GM10847 (cell line): ENCODE measurements around the gene LPP.

Experiments
- POLR2A ChIP-seq: IDR thresholded peaks from 2 replicates; pipeline ENCODE4 v1.6.1; 2011; ENCODE audit not compliant: insufficient read length; ENCODE audit errors: extremely low read depth

LPP gene

GRCh38 chr3:188154014-188154808 lies at the start of gene LPP:
Gene LPP, plus strand, starts transcription at chr3:188154157. Its CDS starts 251,964 bp downstream, at chr3:188406121.
- TF ChIP-seq POLR2A: no peak

- no peak for TF ChIP-seq POLR2A
Observed at GRCh38 chr3:188106006-188106405, 48.0 kb upstream of the LPP start.

GRCh38 chr3:188106454-188106853 lies 47.5 kb upstream of the LPP start:
- no peak for TF ChIP-seq POLR2A

GRCh38 chr3:188106887-188107830 lies 46.8 kb upstream of the LPP start:
- TF ChIP-seq POLR2A: no peak

- TF ChIP-seq POLR2A: no peak
Observed at GRCh38 chr3:188108703-188109412, 45.1 kb upstream of the LPP start.

- no peak for TF ChIP-seq POLR2A
Observed at GRCh38 chr3:188111002-188111584, 42.9 kb upstream of the LPP start.

GRCh38 chr3:188113756-188114155 lies 40.2 kb upstream of the LPP start:
- no peak for TF ChIP-seq POLR2A

GRCh38 chr3:188119846-188120245 lies 34.1 kb upstream of the LPP start:
- TF ChIP-seq POLR2A: no peak

GRCh38 chr3:188122571-188123169 lies 31.3 kb upstream of the LPP start:
- TF ChIP-seq POLR2A: no peak

- no peak for TF ChIP-seq POLR2A
Observed at GRCh38 chr3:188123170-188123905, 30.6 kb upstream of the LPP start.

- no peak for TF ChIP-seq POLR2A
Observed at GRCh38 chr3:188124184-188124583, 29.8 kb upstream of the LPP start.

- TF ChIP-seq POLR2A: no peak
Observed at GRCh38 chr3:188125076-188125475, 28.9 kb upstream of the LPP start.

GRCh38 chr3:188126276-188126675 lies 27.7 kb upstream of the LPP start:
- no peak for TF ChIP-seq POLR2A

GRCh38 chr3:188126934-188127333 lies 27.0 kb upstream of the LPP start:
- no peak for TF ChIP-seq POLR2A
